GM19463 (cell line): Measurements from ENCODE around the gene PLET1.
"Not testable (repeated sequence)": the region's sequence is repeated elsewhere in the genome, so short reads cannot be mapped to it uniquely, and the experiment has no call there.

Experiments
- ATAC-seq: cut with Tn5 transposase; IDR thresholded peaks from one replicate; pipeline ENCODE4 v1.9.1; 2021; ENCODE audit warnings: mild to moderate bottlenecking, moderate library complexity; ENCODE audit not compliant: unreplicated experiment

The PLET1 gene

DNA sequence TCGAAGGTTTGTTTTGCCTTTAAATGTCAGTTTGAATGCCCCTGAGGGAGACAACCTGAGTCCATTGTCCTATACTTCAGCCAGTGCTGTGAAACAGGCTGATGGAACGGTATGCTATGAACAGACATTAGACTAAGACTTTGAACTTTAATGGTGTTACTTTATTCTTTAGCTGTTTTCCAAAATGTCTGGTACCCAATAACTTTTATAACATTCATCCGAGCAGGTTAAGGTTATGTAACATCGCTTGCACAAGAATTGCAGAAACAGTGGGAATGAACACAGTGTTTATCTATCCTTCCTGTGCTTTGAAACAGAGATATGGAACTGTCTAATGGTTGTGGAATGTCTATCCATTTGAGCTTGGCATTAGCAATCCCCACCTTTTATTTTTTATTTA is 46.9 kb downstream of the PLET1 start:
- no peak for ATAC-seq

DNA sequence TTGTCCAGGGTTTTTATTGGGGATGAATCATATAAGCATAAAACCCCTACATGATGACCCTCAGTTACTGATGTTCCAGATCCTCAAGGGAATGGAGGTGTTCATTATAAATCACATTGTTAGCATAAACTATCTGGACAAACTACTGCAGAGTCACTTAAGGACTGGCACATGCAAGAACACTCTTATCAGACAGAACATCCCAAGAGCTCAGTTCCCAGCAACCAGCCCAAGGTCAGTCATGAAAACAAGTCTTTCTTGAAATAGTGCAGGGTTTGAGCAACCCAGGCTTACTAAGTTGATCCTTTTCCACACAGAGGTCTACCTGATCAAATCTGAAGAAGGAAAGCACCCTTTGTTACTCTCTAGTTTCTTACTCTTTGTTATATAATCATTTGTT is 48.0 kb downstream of the PLET1 start:
- ATAC-seq: no peak

DNA sequence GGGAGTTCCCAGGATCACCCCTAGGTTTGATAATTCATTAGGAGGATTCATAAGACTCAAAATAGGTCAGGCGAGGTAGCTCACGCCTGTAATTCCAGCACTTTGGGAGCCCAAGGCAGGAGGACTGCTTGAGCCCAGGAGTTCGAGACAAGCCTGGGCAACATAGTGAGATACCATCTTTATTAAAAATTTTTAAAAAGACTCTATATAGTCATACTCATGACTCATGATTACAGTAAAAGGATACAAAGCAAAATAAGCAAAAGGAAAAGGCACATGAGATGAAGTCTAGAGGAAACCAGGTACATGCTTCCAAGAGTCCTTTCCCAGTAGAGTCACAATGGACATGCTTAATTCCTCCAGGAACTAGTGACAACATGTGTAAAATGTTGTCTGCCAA is 48.4 kb downstream of the PLET1 start:
- no peak for ATAC-seq

DNA sequence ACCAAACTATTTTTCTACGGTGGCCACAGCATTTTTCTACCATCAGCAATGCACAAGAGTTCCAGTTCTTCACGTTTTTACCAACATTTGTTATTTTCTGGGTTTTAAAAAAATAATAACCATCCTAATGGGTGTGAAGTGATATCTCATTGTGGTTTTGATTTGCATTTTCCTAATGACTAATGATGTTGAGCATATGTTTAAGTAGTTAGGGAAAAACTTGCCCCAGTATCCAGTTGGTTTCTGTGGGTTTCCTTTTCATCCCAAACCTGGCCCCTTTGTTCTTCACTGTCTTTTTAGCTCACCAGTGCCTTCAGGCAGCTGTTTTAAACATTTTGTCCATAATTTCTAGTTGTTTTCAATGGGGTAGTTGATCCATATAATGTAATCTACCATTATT is 49.1 kb downstream of the PLET1 start:
- no peak for ATAC-seq

DNA sequence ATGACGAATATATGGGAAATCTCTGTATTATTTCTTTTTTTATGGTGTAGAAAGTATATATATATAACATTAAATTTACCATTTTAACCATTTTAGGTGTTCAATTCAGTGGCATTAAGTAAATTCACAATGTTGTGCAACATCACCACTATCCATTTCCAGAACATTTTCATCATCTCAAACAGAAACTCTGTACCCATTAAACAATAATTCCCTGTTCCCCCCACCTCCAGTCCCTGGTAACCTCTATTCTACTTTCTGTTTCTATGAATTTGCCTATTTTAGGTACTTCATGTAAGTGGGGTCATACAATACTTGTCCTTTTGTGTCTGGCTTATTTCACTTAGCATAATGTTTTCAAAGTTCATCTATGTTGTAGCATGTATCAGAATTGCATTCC is 49.8 kb downstream of the PLET1 start:
- no peak for ATAC-seq

DNA sequence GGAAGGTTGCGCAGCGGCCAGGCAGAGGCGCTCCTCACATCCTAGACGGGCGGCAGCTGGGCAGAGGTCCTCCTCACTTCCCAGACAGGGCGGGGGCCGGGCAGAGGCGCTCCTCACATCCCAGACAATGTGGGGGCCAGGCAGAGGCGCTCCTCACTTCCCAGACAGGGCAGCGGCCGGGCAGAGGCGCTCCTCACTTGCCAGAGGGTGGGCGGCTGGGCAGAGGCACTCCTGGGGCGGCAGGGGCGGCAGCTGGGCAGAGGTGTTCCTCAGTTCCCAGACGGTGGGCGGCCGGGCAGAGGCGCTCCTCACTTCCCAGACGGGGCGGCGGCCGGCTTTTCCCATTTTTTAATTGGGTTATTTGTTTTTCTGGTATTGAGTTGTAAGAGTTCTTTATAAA is 54.6 kb downstream of the PLET1 start:
- ATAC-seq: no peak

DNA sequence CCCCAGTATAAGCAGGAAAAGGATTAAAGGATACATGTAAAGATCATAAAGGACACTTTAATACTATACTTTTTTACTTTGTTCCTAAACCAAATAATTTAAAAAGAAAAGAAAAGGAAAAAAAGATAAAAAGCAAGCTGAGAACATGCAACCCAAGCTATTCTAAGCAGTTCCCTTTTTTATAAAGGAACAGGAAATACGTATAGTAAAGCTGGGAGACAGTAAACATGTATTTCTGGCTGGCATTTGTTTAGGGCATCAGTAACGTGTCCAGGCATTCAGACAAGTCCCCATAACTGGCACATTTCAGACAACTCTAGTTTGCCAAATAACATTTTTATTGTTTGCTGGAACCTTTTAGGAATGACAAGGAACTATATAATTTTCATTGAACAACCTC is 60.4 kb downstream of the PLET1 start:
- ATAC-seq: no peak

DNA sequence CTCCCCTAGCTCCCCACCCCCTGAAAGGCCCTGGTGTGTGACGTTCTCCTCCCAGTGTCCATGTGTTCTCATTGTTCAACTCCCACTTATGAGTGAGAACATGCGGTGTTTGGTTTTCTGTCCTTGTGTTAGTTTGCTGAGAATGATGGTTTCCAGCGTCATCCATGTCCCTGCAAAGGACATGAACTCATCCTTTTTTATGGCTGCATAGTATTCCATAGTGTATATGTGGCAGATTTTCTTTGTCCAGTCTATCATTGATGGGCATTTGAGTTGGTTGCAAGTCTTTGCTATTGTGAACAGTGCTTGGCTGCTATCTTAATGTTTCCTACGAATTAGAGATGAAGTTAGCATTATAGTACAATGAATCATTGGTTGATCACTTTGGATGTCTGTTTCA is 61.6 kb downstream of the PLET1 start:
- ATAC-seq: not testable (repeated sequence)
